ENCODE results near the gene MAP2K6. TPM values are rescaled to one million over a fixed set of nuclear protein-coding genes. Genes with fewer than 3 reads are reported as not detected.

Gene MAP2K6
- total and polyA plus RNA-seq, 2 of the 8 experiments (the other 6 are each of a cell fraction or from before 2014, with no cell fraction given) = 11.0 to 44.1 TPM

- Histone ChIP-seq H2BK15ac (ENCODE audit: low read length) (no peak overlapping the region), H3K14ac (ENCODE audit: insufficient read length) (no peak overlapping the region), H4K5ac (ENCODE audit: insufficient read length, low read depth, low read length) (no peak overlapping the region), H3K79me2 (ENCODE audit: control insufficient read depth in 1 of 2, insufficient read depth in 2 of 2, low read length in 2 of 2) (no peaks in the 10 kb centered on the region), H3K4me3 (ENCODE audit: extremely low read depth in 1 of 4, insufficient read depth in 2 of 4, low read depth in 3 of 4, low read length in 4 of 4) (no peak overlapping the region), H3K79me1 (ENCODE audit: low read depth, low read length) (no peaks in the 10 kb centered on the region), H3K23ac (ENCODE audit: insufficient read length) (no peak overlapping the region), H3K36me3 (ENCODE audit: control insufficient read depth in 2 of 4, insufficient read depth in 4 of 4, low read length in 3 of 4) (no peaks in the 10 kb centered on the region), H3K4me2 (ENCODE audit: insufficient read depth in 1 of 2, low read depth in 2 of 2, low read length in 2 of 2) (no peak overlapping the region), H2AFZ (ENCODE audit: low read length) (no peak overlapping the region), H4K20me1 (replicated peaks in 1 of 2; ENCODE audit: control insufficient read depth in 1 of 2, insufficient read depth in 2 of 2, low read length in 2 of 2) (no peaks in the 10 kb centered on the region), H4K8ac (ENCODE audit: extremely low read depth, insufficient read depth, low read length) (no peak overlapping the region), H3K4me1 (replicated peaks in 1 of 4; ENCODE audit: control insufficient read depth in 3 of 4, insufficient read depth in 4 of 4, low read length in 3 of 4) (no peaks in the 10 kb centered on the region), H3K4ac (replicated peaks; ENCODE audit: insufficient read length, low read depth, low read length) (no peak overlapping the region), H3K18ac (ENCODE audit: extremely low read depth, low read length) (no peak overlapping the region), H2BK5ac (ENCODE audit: low read depth, low read length) (no peak overlapping the region), H3K56ac (replicated peaks; ENCODE audit: insufficient read length, low read depth, low read length) (no peak overlapping the region), H2BK120ac (replicated peaks; ENCODE audit: low read depth, low read length) (no peak overlapping the region), H3K27me3 (replicated peaks in 1 of 4; ENCODE audit: control insufficient read depth in 3 of 4, extremely low read depth in 1 of 4, insufficient read depth in 3 of 4, low read length in 3 of 4) (no peaks in the 10 kb centered on the region), H2AK5ac (ENCODE audit: low read depth, low read length) (no peak overlapping the region), H3K9ac (replicated peaks in 1 of 4; ENCODE audit: extremely low read depth in 1 of 4, low read depth in 3 of 4, low read length in 3 of 4) (no peak overlapping the region), H2BK20ac (ENCODE audit: low read length) (no peak overlapping the region), H4K91ac (replicated peaks; ENCODE audit: insufficient read length, low read length) (no peak overlapping the region), H3K27ac (ENCODE audit: low read depth, low read length) (no peak overlapping the region), H2BK12ac (ENCODE audit: low read depth, low read length) (no peak overlapping the region), H3K9me3 (ENCODE audit: insufficient read depth in 2 of 2, low read depth in 1 of 2, low read length in 1 of 2) (no peaks in the 10 kb centered on the region), H3K23me2 (ENCODE audit: low read depth, low read length) (no peaks in the 10 kb centered on the region)
- ChIA-PET CTCF (ENCODE audit: partially characterized antibody) (no interaction called here), POLR2A (ENCODE audit: partially characterized antibody) (no interaction called here)
- no peak for FAIRE-seq
- DNase-seq (ENCODE audit: low read depth in 1 of 2, low spot score in 2 of 2) = no peak
- WGBS, 2 experiments (ENCODE audit: extremely low coverage in 1 of 2, insufficient coverage in 1 of 2, insufficient read length in 1 of 2, insufficient replicate concordance in 2 of 2, low coverage in 1 of 2, low lambda C conversion rate in 2 of 2, missing lambda C conversion rate in 1 of 2) = 61% methylated on average over 3 of the region's 3 CpGs; no CpG with 5 or more reads in 1 of the 2 experiments
- no peak for TF ChIP-seq POLR2AphosphoS5 (IDR thresholded peaks at IDR 0.05; ENCODE audit: low read depth, low read length)
These were observed 13.2 kb upstream of the MAP2K6 start for GRCh38 chr17:69401251-69401650.

Data from H1 (cell line).